Neutrophil (primary cell): Measurements from ENCODE around the gene IRS2.

Experiments used
- H3K27ac ChIP-seq: fragments of 200-600 bp; sonication (generic); 2 replicates; pipeline ENCODE4 v1.5.1; 2016; ENCODE audit warnings: mild to moderate bottlenecking, moderate library complexity
- H3K27me3 ChIP-seq: fragments of 200-600 bp; sonication (generic); 2 replicates; pipeline ENCODE4 v1.6.0; 2016; ENCODE audit warnings: mild to moderate bottlenecking
- H3K36me3 ChIP-seq: fragments of 200-600 bp; sonication (generic); 2 replicates; pipeline ENCODE4 v1.5.1; 2017
- H3K4me1 ChIP-seq, 2 experiments: fragments of 200-600 bp in 1 of 2; sonication (generic) in 1 of 2; 1 replicate in 1 of 2; 2 replicates in 1 of 2; pipeline versions ENCODE4 v1.5.1 to v1.6.1; 2013 to 2016; ENCODE audit warnings: low read depth in 1 of 2, low read length in 1 of 2, mild to moderate bottlenecking in 1 of 2, moderate library complexity in 1 of 2; ENCODE audit not compliant: control insufficient read depth in 1 of 2, insufficient read depth in 1 of 2
- H3K4me3 ChIP-seq, 2 experiments: fragments of 200-600 bp in 1 of 2; sonication (generic) in 1 of 2; 1 replicate in 1 of 2; 2 replicates in 1 of 2; pipeline ENCODE4 v1.5.1; 2013 to 2016; ENCODE audit warnings: low read depth in 1 of 2, low read length in 1 of 2, mild to moderate bottlenecking in 1 of 2, moderate library complexity in 1 of 2
- H3K9me3 ChIP-seq: fragments of 200-600 bp; sonication (generic); 2 replicates; pipeline ENCODE4 v1.5.1; 2016
- CTCF ChIP-seq: fragments of 200-600 bp; sonication (generic); IDR thresholded peaks from 2 replicates; pipeline ENCODE4 v1.5.1; 2016; ENCODE audit warnings: antibody characterized with exemption

IRS2 gene

GRCh38 chr13:109707044-109707741 lies 79.2 kb downstream of the IRS2 start:
- H3K27ac ChIP-seq = peak overlapping the region; percentile 90
- TF ChIP-seq CTCF = no peak
- H3K4me1 ChIP-seq = peaks cover 36 to 37% of the 10 kb centered on the region in 2 experiments
- H3K27me3 ChIP-seq = no peaks in the 10 kb centered on the region
- no peaks in the 10 kb centered on the region for H3K9me3 ChIP-seq
- no peak overlapping the region for H3K4me3 ChIP-seq
- no peaks in the 10 kb centered on the region for H3K36me3 ChIP-seq

- Histone ChIP-seq H3K9me3 (no peaks in the 10 kb centered on the region), H3K27me3 (no peaks in the 10 kb centered on the region), H3K27ac (peak overlapping the region; percentile 90), H3K4me1 (peaks cover 36 to 37% of the 10 kb centered on the region in 2 experiments), H3K36me3 (no peaks in the 10 kb centered on the region), H3K4me3 (peak overlapping the region; percentile 52 to 54)
- TF ChIP-seq CTCF = no peak
Observed at GRCh38 chr13:109706015-109706715, 80.2 kb downstream of the IRS2 start.

- no peaks in the 10 kb centered on the region for H3K27me3 ChIP-seq
- H3K27ac ChIP-seq = peak overlapping the region; percentile 90
- no peaks in the 10 kb centered on the region for H3K9me3 ChIP-seq
- no peaks in the 10 kb centered on the region for H3K36me3 ChIP-seq
- no peak for TF ChIP-seq CTCF
- H3K4me1 ChIP-seq = peaks cover 37 to 40% of the 10 kb centered on the region in 2 experiments
- peak overlapping the region; percentile 52 to 54 for H3K4me3 ChIP-seq
Observed at GRCh38 chr13:109704771-109705635, 81.4 kb downstream of the IRS2 start.

GRCh38 chr13:109703250-109703649 lies 83.1 kb downstream of the IRS2 start:
- no peaks in the 10 kb centered on the region for H3K9me3 ChIP-seq
- no peak for TF ChIP-seq CTCF
- peaks cover 48 to 55% of the 10 kb centered on the region in 2 experiments for H3K4me1 ChIP-seq
- no peak overlapping the region for H3K4me3 ChIP-seq
- no peaks in the 10 kb centered on the region for H3K36me3 ChIP-seq
- H3K27me3 ChIP-seq = no peaks in the 10 kb centered on the region
- no peak overlapping the region for H3K27ac ChIP-seq
